RCC 7860 (cell line): ENCODE data around the gene TMPRSS13.

Experiments used
- DNase-seq: peaks from one replicate; pipeline ENCODE4 v3.0.0-alpha.2; 2015; ENCODE audit warnings: low spot score
- FAIRE-seq: peaks from 2 replicates; lab custom pipeline; 2012; peaks lifted over from hg19 to GRCh38; lab: Jason Lieb, UNC

Gene TMPRSS13

DNA sequence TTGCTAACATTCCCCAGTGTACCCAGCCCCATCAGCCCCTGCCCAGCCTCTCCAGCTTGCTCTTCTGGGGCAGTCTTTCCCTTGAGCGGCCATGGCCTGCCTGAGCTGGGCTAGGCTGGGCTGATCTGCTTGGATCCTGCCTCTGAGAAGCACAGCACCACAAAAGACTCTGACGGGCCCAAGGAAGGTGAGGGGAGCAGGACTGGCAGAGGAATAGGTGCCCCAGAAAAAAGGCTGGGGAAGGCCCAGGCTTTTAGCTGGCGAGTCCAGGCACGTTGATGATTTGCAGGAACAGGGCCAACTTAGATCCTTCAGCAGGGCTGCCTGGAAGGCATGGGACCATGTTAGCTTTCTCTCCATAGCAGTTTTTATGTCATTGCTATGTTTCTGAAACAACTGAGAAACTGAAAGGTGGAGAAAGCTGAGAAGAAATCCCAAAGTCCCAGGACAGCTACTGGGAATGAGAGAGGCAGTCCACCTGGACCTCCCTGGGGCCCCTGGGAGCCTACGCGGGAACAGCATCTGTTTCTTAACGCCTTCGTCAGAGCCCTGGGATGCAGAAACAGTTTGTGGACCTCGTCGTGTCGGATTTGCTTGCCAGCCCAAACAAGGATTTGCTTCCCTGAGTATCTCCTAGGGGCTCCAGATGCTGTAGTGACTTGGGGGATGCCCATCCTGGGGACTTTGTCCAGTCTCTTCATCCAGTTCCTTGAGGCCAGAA is 28.3 kb downstream of the TMPRSS13 start:
- FAIRE-seq (no peak), DNase-seq (no peak)

- FAIRE-seq (no peak), DNase-seq (no peak)
These were observed 29.0 kb downstream of the TMPRSS13 start for GRCh38 chr11:117900121-117900648.

- no peak for DNase-seq
- FAIRE-seq, result no peak
These were observed 31.1 kb downstream of the TMPRSS13 start for GRCh38 chr11:117898059-117898458.

GRCh38 chr11:117892651-117893050 is 36.6 kb downstream of the TMPRSS13 start:
- DNase-seq, result no peak
- FAIRE-seq, result no peak

- DNase-seq (no peak), FAIRE-seq (no peak)
These were observed 37.8 kb downstream of the TMPRSS13 start for GRCh38 chr11:117891362-117891761.

DNA sequence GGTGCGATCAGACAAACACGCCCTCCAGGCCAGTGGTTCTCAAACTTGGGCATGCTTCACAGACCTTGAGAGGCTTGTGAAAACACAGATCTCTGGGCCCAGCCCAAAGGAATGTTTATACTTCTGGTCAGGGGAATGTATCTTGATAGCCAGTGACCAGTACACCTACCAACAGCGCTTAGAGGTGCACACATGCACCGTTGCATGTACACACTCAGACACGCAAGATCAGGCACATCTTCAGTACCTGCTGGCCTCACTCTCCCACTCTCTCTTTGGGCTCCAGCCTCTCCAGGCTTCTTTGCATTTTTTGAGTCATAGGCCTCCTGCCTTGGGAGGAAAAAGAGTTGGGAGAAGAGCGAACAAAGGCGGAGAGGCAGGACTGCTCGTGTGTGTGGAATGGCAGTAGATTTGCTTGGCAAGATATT is 41.0 kb downstream of the TMPRSS13 start:
- DNase-seq, result no peak
- FAIRE-seq, result no peak

DNA sequence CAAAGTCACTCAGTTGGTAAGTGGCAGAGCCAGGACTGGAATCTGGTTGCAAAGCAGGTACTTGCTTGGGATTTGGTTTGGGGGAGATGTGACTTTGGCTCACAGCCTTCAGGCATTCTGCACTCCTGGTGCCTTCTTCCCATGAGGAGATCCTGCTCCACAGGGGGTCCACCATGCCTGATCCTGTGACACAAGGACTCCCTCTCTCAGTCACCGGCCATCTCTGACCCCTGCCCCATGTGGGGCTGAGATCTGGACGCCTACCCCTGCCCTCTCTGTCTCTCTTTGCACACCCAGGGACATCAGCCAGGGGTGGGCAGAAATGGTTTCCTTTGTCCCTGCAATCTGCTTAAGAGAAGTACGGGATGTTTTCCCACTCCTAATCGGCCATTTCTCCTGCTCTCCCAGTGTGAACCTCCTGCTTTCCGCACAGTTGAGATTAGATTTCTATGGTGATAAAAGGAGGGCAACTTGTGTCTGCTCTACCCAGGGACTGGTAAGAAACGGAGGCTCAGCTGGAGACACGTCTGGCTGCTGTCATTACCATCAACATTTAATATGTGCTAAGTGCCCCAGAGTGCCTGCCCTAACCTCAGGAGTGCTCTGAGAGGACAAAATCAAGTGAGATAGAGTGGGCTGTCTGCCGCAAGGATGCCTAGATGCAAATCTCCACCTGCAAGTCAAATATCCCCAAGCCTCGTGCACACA is 41.6 kb downstream of the TMPRSS13 start:
- FAIRE-seq (no peak), DNase-seq (no peak)

DNA sequence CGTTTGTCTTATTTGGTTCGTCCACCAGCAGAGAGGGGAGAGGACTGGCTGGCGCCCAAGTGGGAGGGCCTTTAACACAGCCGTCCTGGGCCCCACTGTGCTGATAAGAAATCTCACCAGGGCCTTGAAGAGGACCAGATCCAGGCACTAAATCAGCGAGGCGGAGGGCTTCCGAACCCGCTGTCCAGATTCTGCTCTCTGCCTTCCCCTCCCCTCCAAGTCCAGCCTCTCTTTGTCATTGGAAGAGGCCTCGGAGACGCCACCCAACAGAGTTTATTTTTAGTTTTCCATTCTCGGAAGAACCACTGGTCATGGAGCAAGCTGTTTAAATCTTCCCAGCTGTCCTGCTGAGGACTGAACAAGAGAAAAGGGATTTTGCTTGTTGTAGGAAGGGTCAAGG is 43.4 kb downstream of the TMPRSS13 start:
- no peak for FAIRE-seq

DNA sequence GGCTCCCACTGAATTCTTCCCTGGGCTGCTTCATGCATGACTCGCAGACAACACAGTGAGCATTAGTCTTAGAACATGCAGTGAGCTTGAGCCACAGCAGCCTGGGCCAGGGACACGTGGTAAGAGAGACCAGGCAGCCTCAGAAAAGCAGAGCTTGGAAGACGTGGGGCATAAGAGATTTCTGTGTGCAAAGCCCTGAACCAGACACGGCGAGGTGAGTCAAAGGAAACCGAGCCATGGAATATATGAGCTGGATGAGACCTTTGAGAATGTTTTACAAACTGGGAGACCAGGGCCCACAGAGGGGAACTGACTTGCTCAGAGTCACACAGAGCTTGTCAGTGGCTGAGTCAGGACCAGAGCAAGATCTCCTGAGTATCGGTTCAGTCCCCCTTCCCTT is 44.2 kb downstream of the TMPRSS13 start:
- DNase-seq, result no peak
- FAIRE-seq, result no peak

More for the DNA sequence above, 43.4 kb downstream of the TMPRSS13 start:
- DNase-seq, result no peak

GRCh38 chr11:117883063-117883462 is 46.1 kb downstream of the TMPRSS13 start:
- FAIRE-seq (no peak), DNase-seq (no peak)

DNA sequence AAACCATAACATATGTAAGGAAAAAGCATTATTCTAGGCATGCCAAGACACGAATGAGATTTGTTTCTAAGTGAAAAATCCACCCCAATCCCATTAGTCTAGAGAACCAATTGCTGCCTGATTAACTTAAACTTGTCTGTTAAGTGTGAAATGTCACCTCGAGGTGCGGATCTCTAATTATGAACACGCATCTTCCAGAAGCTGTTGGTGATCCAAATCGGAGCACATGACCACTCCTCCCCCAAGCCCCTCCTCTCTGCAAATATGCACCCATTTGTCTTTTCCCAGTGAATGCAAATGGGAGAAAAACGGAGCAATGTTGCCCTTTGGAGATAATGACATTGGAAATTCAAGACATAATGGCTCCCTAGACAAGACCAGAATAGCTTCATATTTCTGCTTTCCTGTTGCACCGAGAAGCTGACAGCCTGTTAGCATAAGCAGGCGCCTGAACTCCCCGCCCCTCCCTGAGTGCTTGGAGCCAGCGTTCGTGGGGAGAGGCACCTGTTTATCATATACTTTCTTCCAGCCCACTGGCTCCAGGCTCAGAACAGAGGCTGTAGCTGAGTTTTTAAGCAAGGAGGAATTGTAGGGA is 46.8 kb downstream of the TMPRSS13 start:
- FAIRE-seq, result no peak

DNA sequence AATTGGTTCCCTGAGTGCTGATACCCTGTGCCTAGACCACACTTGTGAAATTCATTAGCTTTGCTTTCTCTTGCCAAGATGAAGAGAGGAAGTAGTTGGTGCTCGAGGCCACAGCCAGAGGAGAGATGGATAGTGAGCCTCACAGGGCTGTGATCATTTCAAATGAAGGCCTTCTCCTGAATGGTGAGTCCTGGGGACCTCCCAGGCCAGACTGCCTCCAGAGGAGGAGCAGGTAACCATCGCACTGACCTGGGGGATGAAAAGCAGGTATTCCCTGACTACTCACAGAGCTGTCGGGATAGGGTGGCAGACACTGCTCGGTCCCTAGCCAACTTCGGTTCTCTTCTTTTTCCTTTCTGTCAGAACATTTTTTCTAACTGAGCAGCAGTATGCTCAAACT is 48.0 kb downstream of the TMPRSS13 start:
- FAIRE-seq (no peak), DNase-seq (no peak)

More for the DNA sequence above, 46.8 kb downstream of the TMPRSS13 start:
- DNase-seq, result no peak

GRCh38 chr11:117879516-117880480 is 49.4 kb downstream of the TMPRSS13 start:
- no peak for DNase-seq
- FAIRE-seq, result no peak

- no peak for DNase-seq
These were observed 50.2 kb downstream of the TMPRSS13 start for GRCh38 chr11:117878939-117879475.

GRCh38 chr11:117878314-117878938 is 50.8 kb downstream of the TMPRSS13 start:
- no peak for FAIRE-seq
- no peak for DNase-seq

More at GRCh38 chr11:117878939-117879475, 50.2 kb downstream of the TMPRSS13 start:
- FAIRE-seq, result no peak

DNA sequence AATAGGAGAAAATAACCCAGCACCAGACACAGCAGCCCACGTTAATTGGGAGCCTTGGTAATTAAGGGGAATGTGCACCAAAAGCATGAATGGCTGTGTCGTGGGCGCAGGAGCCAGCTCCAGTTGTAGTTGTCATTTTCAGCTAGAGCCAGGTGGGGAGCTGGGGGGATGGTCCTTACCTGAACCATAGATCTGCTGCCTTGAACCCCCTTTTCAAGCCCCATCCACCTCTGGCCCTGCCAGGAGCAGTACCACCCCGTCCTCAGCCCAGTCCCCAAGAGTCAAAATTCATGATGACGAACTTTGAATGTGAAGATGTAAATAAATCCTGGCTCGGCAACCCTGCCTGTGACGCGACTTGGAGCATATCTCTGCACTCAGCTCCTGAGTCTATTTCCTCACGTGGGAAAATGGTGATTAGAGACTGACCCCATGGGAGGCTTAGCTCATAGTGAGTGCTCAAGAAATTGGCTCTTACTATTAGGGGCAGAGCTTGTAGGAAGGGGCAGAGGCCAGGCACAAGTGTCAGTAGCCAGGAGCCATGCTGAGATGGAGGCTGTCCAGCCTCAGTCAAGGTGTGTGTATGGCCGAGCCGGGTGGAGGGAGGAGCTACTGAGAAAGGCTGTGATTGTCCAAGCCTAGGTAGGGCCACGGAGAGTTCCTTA is 52.0 kb downstream of the TMPRSS13 start:
- DNase-seq, result no peak
- no peak for FAIRE-seq

GRCh38 chr11:117876341-117877119 is 52.7 kb downstream of the TMPRSS13 start, which contains the start of gene FXYD6:
FXYD6 (minus strand) TSS chr11:117876658; CDS start chr11:117842776, 33,882 bp downstream.
- DNase-seq (no peak), FAIRE-seq (no peak)

GRCh38 chr11:117876059-117876340 is 53.2 kb downstream of the TMPRSS13 start:
- no peak for DNase-seq

More at GRCh38 chr11:117876059-117876340, 53.2 kb downstream of the TMPRSS13 start:
- FAIRE-seq, result no peak
